NT2/D1 (cell line): ENCODE results near the gene SRSF7.

ENCODE experiments used
- SUZ12 ChIP-seq: IDR thresholded peaks from 2 replicates; pipeline ENCODE4 v1.6.1; 2011; ENCODE audit not compliant: insufficient read length, insufficient read depth; ENCODE audit errors: extremely low read depth
- YY1 ChIP-seq: IDR thresholded peaks from 2 replicates; pipeline ENCODE4 v1.6.1; 2011; ENCODE audit not compliant: insufficient read length, insufficient read depth
- ZNF274 ChIP-seq: IDR thresholded peaks from 2 replicates; pipeline ENCODE4 v1.6.1; 2011; ENCODE audit warnings: mild to moderate bottlenecking, low read depth, low read length

GRCh38 chr2:38719706-38720105, 31.5 kb downstream of the SRSF7 start:
- TF ChIP-seq ZNF274 (no peak), YY1 (no peak), SUZ12 (no peak)
